HL-60 (cell line): ENCODE measurements around the gene OR10C1.
"Not testable (repeated sequence)": the region's sequence is repeated elsewhere in the genome, so short reads cannot be mapped to it uniquely, and the experiment has no call there.

ENCODE experiments used
- DNase-seq, 2 experiments: peaks; one replicate each; pipeline ENCODE4 v3.0.0-alpha.2; 2010 to 2020; ENCODE audit warnings: low read depth in 1 of 2, low spot score in 1 of 2
- H3K27ac ChIP-seq: fragments of 250-450 bp; sonication (Bioruptor Pico); replicated peaks from 2 replicates; pipeline ENCODE4 v1.5.1; 2020; ENCODE audit warnings: mild to moderate bottlenecking, moderate library complexity
- H3K27me3 ChIP-seq: fragments of 250-450 bp; sonication (Bioruptor Pico); 2 replicates; pipeline ENCODE4 v1.5.1; 2021; ENCODE audit warnings: mild to moderate bottlenecking, moderate library complexity; ENCODE audit not compliant: insufficient read depth, poor library complexity, severe bottlenecking
- H3K4me3 ChIP-seq: replicated peaks from 2 replicates; pipeline ENCODE4 v1.5.1; 2011; ENCODE audit warnings: mild to moderate bottlenecking, control low read depth, low read length; ENCODE audit not compliant: insufficient read depth
- CTCF ChIP-seq: IDR thresholded peaks from one replicate; pipeline ENCODE4 v1.5.1; 2011; ENCODE audit warnings: low read length, control low read depth, inconsistent platforms; ENCODE audit not compliant: insufficient read depth
- GABPA ChIP-seq: IDR thresholded peaks from 2 replicates; pipeline ENCODE4 v1.6.1; 2012; ENCODE audit warnings: low read depth
- POLR2AphosphoS5 ChIP-seq: IDR thresholded peaks from 2 replicates; pipeline ENCODE4 v1.6.1; 2012; ENCODE audit warnings: low read depth
- REST ChIP-seq: IDR thresholded peaks from 2 replicates; pipeline ENCODE4 v1.6.1; 2012; ENCODE audit warnings: low read depth; ENCODE audit not compliant: insufficient replicate concordance
- SPI1 ChIP-seq: IDR thresholded peaks from 2 replicates; pipeline ENCODE4 v1.6.1; 2012; ENCODE audit warnings: low read depth, mild to moderate bottlenecking, borderline replicate concordance

The OR10C1 gene

GRCh38 chr6:29426654-29427053 lies 12.5 kb upstream of the OR10C1 start:
- Histone ChIP-seq H3K4me3 (no peak overlapping the region), H3K27me3 (no peaks in the 10 kb centered on the region), H3K27ac (no peak overlapping the region)
- TF ChIP-seq CTCF: no peak
- TF ChIP-seq SPI1: no peak
- TF ChIP-seq POLR2AphosphoS5: no peak
- no peak for TF ChIP-seq REST
- TF ChIP-seq GABPA: no peak
- no peak for DNase-seq

GRCh38 chr6:29436730-29437129 lies 2.4 kb upstream of the OR10C1 start:
- H3K27ac ChIP-seq, DNase-seq, H3K4me3 ChIP-seq, H3K27me3 ChIP-seq: not testable (repeated sequence)

DNA sequence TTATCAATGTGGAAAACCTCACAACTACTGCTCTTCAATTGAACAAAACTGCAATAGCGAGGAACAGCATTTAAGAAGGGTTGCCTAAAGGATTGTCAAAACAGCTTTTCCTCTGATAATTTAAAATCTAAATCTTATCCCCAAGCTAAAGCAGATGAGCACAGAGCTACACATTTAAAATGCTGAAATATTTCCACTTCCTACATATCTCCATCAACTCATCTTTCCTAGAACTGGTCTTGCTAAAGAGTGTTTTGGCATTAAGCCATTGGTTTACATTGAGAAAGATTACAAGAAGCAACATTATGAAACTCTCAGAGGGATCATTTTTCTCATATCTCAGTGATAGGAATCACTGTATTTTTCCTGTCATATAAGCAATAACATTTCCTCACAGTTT lies 3.6 kb downstream of the OR10C1 start:
- no peak for TF ChIP-seq REST
- TF ChIP-seq SPI1: no peak
- TF ChIP-seq POLR2AphosphoS5: no peak
- TF ChIP-seq GABPA: no peak
- TF ChIP-seq CTCF: no peak
- no peak overlapping the region for H3K4me3 ChIP-seq

DNA sequence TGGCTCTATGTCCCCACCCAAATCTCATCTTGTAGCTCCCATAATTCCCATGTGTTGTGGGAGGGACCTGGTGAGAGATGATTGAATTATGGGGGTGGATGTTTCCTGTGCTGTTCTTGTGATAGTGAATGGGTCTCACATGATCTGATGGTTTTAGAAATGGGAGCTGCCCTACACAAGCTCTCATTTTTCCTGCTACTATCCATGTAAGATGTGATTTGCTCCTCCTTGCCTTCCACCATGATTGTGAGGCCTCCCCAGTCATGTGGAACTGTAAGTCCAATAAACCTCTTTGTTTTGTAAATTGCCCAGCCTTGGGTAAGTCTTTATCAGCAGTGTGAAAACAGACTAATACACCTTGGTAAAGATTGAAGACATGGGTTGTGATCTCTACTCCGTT lies 4.9 kb downstream of the OR10C1 start:
- not testable (repeated sequence) for H3K27ac ChIP-seq, H3K27me3 ChIP-seq, DNase-seq, H3K4me3 ChIP-seq

More for the DNA sequence above, 3.6 kb downstream of the OR10C1 start:
- no peaks in the 10 kb centered on the region for H3K27me3 ChIP-seq
- no peak for DNase-seq
- no peak overlapping the region for H3K27ac ChIP-seq

DNA sequence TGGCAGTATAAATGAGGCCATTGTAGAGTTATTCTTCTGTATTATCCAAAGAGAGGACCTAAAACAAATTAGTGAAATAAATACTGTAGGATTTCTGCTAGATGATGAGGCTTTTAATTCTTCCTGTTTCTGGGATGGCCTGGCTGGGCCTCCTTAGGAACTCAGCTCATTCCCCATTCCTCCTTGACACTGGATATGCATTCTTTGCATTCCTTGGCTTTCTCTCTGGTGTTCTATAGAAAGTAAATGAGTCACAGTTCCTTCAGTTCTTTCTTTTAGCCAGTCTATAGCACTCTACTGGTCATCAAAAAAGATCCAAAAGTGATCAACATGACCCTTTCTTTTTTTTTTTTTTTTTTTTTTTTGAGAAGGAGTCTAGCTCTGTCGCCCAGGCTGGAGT lies 8.6 kb downstream of the OR10C1 start:
- no peak for DNase-seq
- Histone ChIP-seq H3K27ac (no peak overlapping the region), H3K27me3 (no peaks in the 10 kb centered on the region), H3K4me3 (no peak overlapping the region)
- TF ChIP-seq GABPA (no peak), REST (no peak), CTCF (no peak), SPI1 (no peak), POLR2AphosphoS5 (no peak)
